Activated B cell treated with CpG ODN at 0.5 μM for 24 hours (primary cell): ENCODE data around the gene BTNL9. TPM values are rescaled to one million over a fixed set of nuclear protein-coding genes. Genes with fewer than 3 reads are reported as not detected.
"Not testable (repeated sequence)": the region's sequence is repeated elsewhere in the genome, so short reads cannot be mapped to it uniquely, and the experiment has no call there.

Experiments
- ATAC-seq: fragments of 200-7000 bp; cut with Tn5 transposase; one replicate; pipeline ENCODE4 v1.10.0; 2021; ENCODE audit warnings: low read depth, mild to moderate bottlenecking, moderate library complexity
- CTCF ChIA-PET: fragments of 350-600 bp; sonication (Branson Sonifier 250); formaldehyde crosslinking; loops from one replicate; lab custom pipeline; 2021; ENCODE audit warnings: antibody characterized with exemption; lab: Charles Lee
- POLR2A ChIA-PET: fragments of 350-600 bp; sonication (Branson Sonifier 250); formaldehyde crosslinking; loops from one replicate; lab custom pipeline; 2021; ENCODE audit warnings: antibody characterized with exemption; lab: Charles Lee
- DNase-seq: peaks from one replicate; pipeline ENCODE4 v3.0.0; 2022
- H3K27ac Mint-ChIP-seq: one replicate; pipeline ENCODE4 v1.8.0; 2020; ENCODE audit warnings: mixed read lengths
- H3K27me3 Mint-ChIP-seq: one replicate; pipeline ENCODE4 v1.8.0; 2021; ENCODE audit warnings: mixed read lengths
- H3K36me3 Mint-ChIP-seq: one replicate; pipeline ENCODE4 v1.8.0; 2021; ENCODE audit warnings: low read depth, mixed read lengths
- H3K4me1 Mint-ChIP-seq: one replicate; pipeline ENCODE4 v1.8.0; 2021; ENCODE audit warnings: mixed read lengths
- H3K4me3 Mint-ChIP-seq: one replicate; pipeline ENCODE4 v1.8.0; 2020; ENCODE audit warnings: mild to moderate bottlenecking, mixed read lengths
- H3K9me3 Mint-ChIP-seq: one replicate; pipeline ENCODE4 v1.8.0; 2020; ENCODE audit warnings: mixed read lengths
- intact Hi-C: fragments of 100-400 bp; cut with micrococcal nuclease; formaldehyde crosslinking; loops from one replicate; pipeline ENCODE4 v1.15.1; 2024
- total RNA-seq: library from RNA; stranded (reverse); gene quantifications from 2 replicates; pipeline ENCODE4 v1.2.3, GENCODE V29; 2022
- TF ChIP-seq, protein P1 (sequence below): fragments of 200-600 bp; IDR thresholded peaks from one replicate; pipeline ENCODE4 v1.8.0; 2022; ENCODE audit warnings: antibody characterized with exemption, mild to moderate bottlenecking

BTNL9 gene
- total RNA-seq, 1 donor from 2014 or later = 27.6 TPM

- Mint-ChIP-seq H3K4me1 (peaks cover 11% of the 10 kb centered on the region), H3K36me3 (no peaks in the 10 kb centered on the region), H3K27ac (no peak overlapping the region), H3K9me3 (no peaks in the 10 kb centered on the region), H3K4me3 (no peak overlapping the region), H3K27me3 (peaks cover 18% of the 10 kb centered on the region)
- intact Hi-C loops = no loop called here
- POLR2A ChIA-PET = interaction anchor here (0.6 kb wide), 1 partner anchor 9 kb away, joined by 9 read pairs; no protein-coding TSS in a partner anchor
- no peak for DNase-seq
- CTCF ChIA-PET = no interaction called here
- TF ChIP-seq, protein P1, sequence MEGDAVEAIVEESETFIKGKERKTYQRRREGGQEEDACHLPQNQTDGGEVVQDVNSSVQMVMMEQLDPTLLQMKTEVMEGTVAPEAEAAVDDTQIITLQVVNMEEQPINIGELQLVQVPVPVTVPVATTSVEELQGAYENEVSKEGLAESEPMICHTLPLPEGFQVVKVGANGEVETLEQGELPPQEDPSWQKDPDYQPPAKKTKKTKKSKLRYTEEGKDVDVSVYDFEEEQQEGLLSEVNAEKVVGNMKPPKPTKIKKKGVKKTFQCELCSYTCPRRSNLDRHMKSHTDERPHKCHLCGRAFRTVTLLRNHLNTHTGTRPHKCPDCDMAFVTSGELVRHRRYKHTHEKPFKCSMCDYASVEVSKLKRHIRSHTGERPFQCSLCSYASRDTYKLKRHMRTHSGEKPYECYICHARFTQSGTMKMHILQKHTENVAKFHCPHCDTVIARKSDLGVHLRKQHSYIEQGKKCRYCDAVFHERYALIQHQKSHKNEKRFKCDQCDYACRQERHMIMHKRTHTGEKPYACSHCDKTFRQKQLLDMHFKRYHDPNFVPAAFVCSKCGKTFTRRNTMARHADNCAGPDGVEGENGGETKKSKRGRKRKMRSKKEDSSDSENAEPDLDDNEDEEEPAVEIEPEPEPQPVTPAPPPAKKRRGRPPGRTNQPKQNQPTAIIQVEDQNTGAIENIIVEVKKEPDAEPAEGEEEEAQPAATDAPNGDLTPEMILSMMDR = no peak
- ATAC-seq = peak; percentile 66
These were observed 4.7 kb downstream of the BTNL9 start for GRCh38 chr5:181044662-181045305.

- Mint-ChIP-seq H3K9me3 (no peaks in the 10 kb centered on the region), H3K27me3 (peaks cover 19% of the 10 kb centered on the region), H3K36me3 (no peaks in the 10 kb centered on the region), H3K4me1 (peaks cover 16% of the 10 kb centered on the region), H3K27ac (no peak overlapping the region), H3K4me3 (no peak overlapping the region)
- intact Hi-C loops = no loop called here
- no peak for DNase-seq
- no peak for ATAC-seq
- ChIA-PET CTCF (no interaction called here), POLR2A (interaction anchor here (0.6 kb wide), 1 partner anchor 8 kb away, joined by 9 read pairs; no protein-coding TSS in a partner anchor)
- TF ChIP-seq, protein P1 = no peak
These were observed 5.2 kb downstream of the BTNL9 start for GRCh38 chr5:181045316-181045715.

- Mint-ChIP-seq H3K27me3 (peaks cover 19% of the 10 kb centered on the region), H3K4me1 (peaks cover 22% of the 10 kb centered on the region)
- ATAC-seq, CTCF ChIA-PET, H3K4me3 Mint-ChIP-seq, H3K9me3 Mint-ChIP-seq, intact Hi-C loops, H3K36me3 Mint-ChIP-seq, POLR2A ChIA-PET, DNase-seq, H3K27ac Mint-ChIP-seq: not testable (repeated sequence)
These were observed 5.8 kb downstream of the BTNL9 start for GRCh38 chr5:181045857-181046256.

DNA sequence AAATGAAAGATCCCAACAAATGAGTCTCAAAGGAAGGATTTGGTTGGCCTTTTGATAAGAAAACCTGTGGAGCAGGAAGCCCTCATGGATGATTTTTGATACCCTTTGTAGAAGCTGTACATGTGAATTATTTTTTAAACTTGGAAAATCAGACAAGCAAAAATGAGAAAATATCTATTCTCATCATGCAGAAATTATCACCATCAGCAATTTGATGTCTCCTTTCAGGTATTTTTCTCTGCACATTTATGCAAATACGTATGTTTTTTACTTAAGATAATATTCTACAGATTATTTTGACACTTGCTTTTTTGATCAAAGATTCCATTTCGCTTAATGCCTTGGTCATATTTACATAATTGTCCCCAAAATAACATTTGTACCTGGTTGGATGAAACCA, 7.2 kb downstream of the BTNL9 start:
- POLR2A ChIA-PET = no interaction called here
- intact Hi-C loops = no loop called here
- Mint-ChIP-seq H3K27ac (no peak overlapping the region), H3K36me3 (no peaks in the 10 kb centered on the region), H3K4me1 (peaks cover 34% of the 10 kb centered on the region), H3K9me3 (no peaks in the 10 kb centered on the region), H3K4me3 (no peak overlapping the region), H3K27me3 (peaks cover 26% of the 10 kb centered on the region)
- CTCF ChIA-PET = no interaction called here
- DNase-seq (no peak), ATAC-seq (no peak)
- TF ChIP-seq, protein P1 = no peak

DNA sequence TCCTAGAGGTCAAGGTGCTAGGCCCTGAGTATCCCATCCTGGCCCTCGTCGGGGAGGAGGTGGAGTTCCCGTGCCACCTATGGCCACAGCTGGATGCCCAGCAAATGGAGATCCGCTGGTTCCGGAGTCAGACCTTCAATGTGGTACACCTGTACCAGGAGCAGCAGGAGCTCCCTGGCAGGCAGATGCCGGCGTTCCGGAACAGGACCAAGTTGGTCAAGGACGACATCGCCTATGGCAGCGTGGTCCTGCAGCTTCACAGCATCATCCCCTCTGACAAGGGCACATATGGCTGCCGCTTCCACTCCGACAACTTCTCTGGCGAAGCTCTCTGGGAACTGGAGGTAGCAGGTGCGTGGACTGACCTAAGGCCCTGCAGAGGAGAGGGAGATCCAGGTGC, 7.9 kb downstream of the BTNL9 start:
- Mint-ChIP-seq H3K36me3 (no peaks in the 10 kb centered on the region), H3K4me3 (no peak overlapping the region), H3K4me1 (peaks cover 38% of the 10 kb centered on the region), H3K27ac (no peak overlapping the region), H3K9me3 (no peaks in the 10 kb centered on the region), H3K27me3 (peaks cover 26% of the 10 kb centered on the region)
- ChIA-PET POLR2A (no interaction called here), CTCF (no interaction called here)
- DNase-seq = no peak
- intact Hi-C loops = no loop called here
- no peak for ATAC-seq
- TF ChIP-seq, protein P1 = no peak
